Esophagus squamous epithelium (tissue), 5 donors: ENCODE data around the gene INPPL1. TPM values are rescaled to one million over a fixed set of nuclear protein-coding genes. Genes with fewer than 3 reads are reported as not detected.

ENCODE experiments used
- DNase-seq: peaks from one replicate; lab custom pipeline; 2025; lab: John Stamatoyannopoulos, UW
- H3K27ac ChIP-seq, 4 donors: fragments of 200-600 bp; sonication (generic); one replicate each; pipeline ENCODE4 v1.5.1; 2016 to 2019; ENCODE audit warnings: mild to moderate bottlenecking in 1 of 4
- H3K27me3 ChIP-seq, 4 donors: fragments of 200-600 bp; sonication (generic); 1 replicate in 3 of 4; 2 replicates in 1 of 4; pipeline versions ENCODE4 v1.5.1 to v1.6.0; 2017 to 2021; ENCODE audit warnings: antibody characterized with exemption in 1 of 4
- H3K36me3 ChIP-seq, 3 donors: fragments of 200-600 bp; sonication (generic); one replicate each; pipeline ENCODE4 v1.5.1; 2016 to 2019
- H3K4me1 ChIP-seq, 3 donors: fragments of 200-600 bp; sonication (generic); one replicate each; pipeline ENCODE4 v1.5.1; 2017 to 2019
- H3K4me3 ChIP-seq, 4 donors: fragments of 200-600 bp; sonication (generic); 1 replicate in 3 of 4; 2 replicates in 1 of 4; pipeline ENCODE4 v1.5.1; 2016 to 2019; ENCODE audit warnings: mild to moderate bottlenecking in 2 of 4, moderate library complexity in 1 of 4
- H3K9me3 ChIP-seq, 3 donors: fragments of 200-600 bp; sonication (generic); one replicate each; pipeline ENCODE4 v1.5.1; 2016 to 2019
- CTCF ChIP-seq, 6 experiments: fragments of 450-650 bp in 4 of 6; fragments of 200-600 bp in 2 of 6; sonication (generic) in 2 of 6; IDR thresholded peaks; one replicate each; pipeline ENCODE4 v1.5.1; 2016 to 2019; ENCODE audit warnings: antibody characterized with exemption in 6 of 6, mild to moderate bottlenecking in 4 of 6, moderate library complexity in 4 of 6
- POLR2A ChIP-seq, 4 donors: fragments of 450-650 bp; IDR thresholded peaks; one replicate each; pipeline ENCODE4 v1.6.1; 2017; ENCODE audit warnings: antibody characterized with exemption in 4 of 4, mild to moderate bottlenecking in 4 of 4, moderate library complexity in 3 of 4
- WGBS, 2 donors: methylation state at CpG; one replicate each; pipeline ENCODE4 v1.1.5; 2018; 5-methylcytosine and 5-hydroxymethylcytosine counted together
- intact Hi-C: fragments of 100-400 bp; cut with DNase I; formaldehyde crosslinking; loops from one replicate; pipeline ENCODE4 v1.15.0; 2022
- total RNA-seq, 4 donors: library from RNA; depleted of rRNA; stranded (reverse); fragments of >200 nt; gene quantifications; one replicate each; pipeline ENCODE4 v1.1.0, GENCODE V29; 2016
- donor health status: DM: yes; HTN: yes; CAD: no.

Gene INPPL1
- total RNA-seq, 4 donors from 2014 or later: 22.4 to 61.2 (median 26.3) TPM

DNA sequence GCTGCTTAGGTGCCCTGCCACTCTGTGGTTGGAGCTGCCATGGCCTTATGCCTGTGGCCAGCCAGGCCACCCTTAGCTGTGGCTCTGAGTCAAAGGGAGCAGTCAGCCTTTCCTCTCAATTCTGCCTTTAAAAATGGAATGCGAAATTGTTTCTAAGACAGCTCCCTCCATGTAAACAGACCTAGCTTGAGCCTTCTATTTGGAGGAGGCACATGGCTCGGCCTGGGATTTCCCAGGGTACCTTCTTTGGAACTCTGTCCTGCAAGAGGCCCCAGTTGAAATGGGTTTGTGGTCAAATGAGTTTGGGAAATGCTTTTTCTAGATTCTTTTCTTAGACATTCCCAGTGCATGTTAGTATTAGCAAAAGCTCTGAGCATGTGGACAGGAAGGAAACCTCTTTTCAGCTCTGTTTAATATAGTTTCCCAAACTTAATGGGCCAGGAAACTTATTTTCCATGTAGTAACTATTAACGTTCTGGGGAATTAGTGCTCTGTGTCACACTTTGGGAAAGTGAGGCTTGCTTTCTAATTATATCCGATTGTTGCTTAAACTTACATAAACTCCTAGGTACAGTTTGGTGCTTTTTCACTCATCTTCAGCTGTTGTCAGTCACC, 11.6 kb downstream of the INPPL1 start:
- H3K27ac ChIP-seq: peak overlapping the region in 1 of 4 donors; percentile 16
- no peaks in the 10 kb centered on the region for H3K9me3 ChIP-seq
- intact Hi-C loops: no loop called here
- peaks cover 21 to 61% (median 25%) of the 10 kb centered on the region in 3 donors for H3K4me1 ChIP-seq
- H3K36me3 ChIP-seq: peaks cover 39 to 74% (median 44%) of the 10 kb centered on the region in 3 donors
- no peak for DNase-seq
- peaks cover 0 to 18% (median 0%) of the 10 kb centered on the region in 4 donors for H3K27me3 ChIP-seq
- no peak for TF ChIP-seq POLR2A (IDR thresholded peaks at IDR 0.05)
- no peak for TF ChIP-seq CTCF (IDR thresholded peaks at IDR 0.05)
- 47 to 59% methylated on average over 4 of the region's 4 CpGs for WGBS, 2 donors
- H3K4me3 ChIP-seq: no peak overlapping the region

- H3K4me1 ChIP-seq: peaks cover 21 to 62% (median 25%) of the 10 kb centered on the region in 3 donors
- no peak for TF ChIP-seq POLR2A (IDR thresholded peaks at IDR 0.05)
- TF ChIP-seq CTCF (IDR thresholded peaks at IDR 0.05): no peak
- DNase-seq: no peak
Observed at GRCh38 chr11:72236774-72237111, 12.2 kb downstream of the INPPL1 start.

GRCh38 chr11:72237112-72237931, 12.8 kb downstream of the INPPL1 start:
- peaks cover 29 to 63% (median 32%) of the 10 kb centered on the region in 3 donors for H3K36me3 ChIP-seq
- H3K4me1 ChIP-seq: peaks cover 21 to 62% (median 25%) of the 10 kb centered on the region in 3 donors
- H3K4me3 ChIP-seq: no peak overlapping the region
- TF ChIP-seq CTCF (IDR thresholded peaks at IDR 0.05) (no peak), POLR2A (IDR thresholded peaks at IDR 0.05) (no peak)
- peaks cover 0 to 29% (median 2%) of the 10 kb centered on the region in 4 donors for H3K27me3 ChIP-seq
- no peak for DNase-seq
- intact Hi-C loops: no loop called here
- H3K9me3 ChIP-seq: no peaks in the 10 kb centered on the region
- 80 to 83% methylated on average over 3 to 4 of the region's 22 CpGs for WGBS, 2 donors
- H3K27ac ChIP-seq: peak overlapping the region in 2 of 4 donors; percentile 13 to 28

More at GRCh38 chr11:72236774-72237111, 12.2 kb downstream of the INPPL1 start:
- H3K36me3 ChIP-seq: peaks cover 34 to 69% (median 38%) of the 10 kb centered on the region in 3 donors
- H3K27ac ChIP-seq: no peak overlapping the region
- no peaks in the 10 kb centered on the region for H3K9me3 ChIP-seq
- intact Hi-C loops: no loop called here
- H3K4me3 ChIP-seq: no peak overlapping the region
- 69 to 73% methylated on average over 2 of the region's 2 CpGs for WGBS, 2 donors
- peaks cover 0 to 23% (median 0%) of the 10 kb centered on the region in 4 donors for H3K27me3 ChIP-seq

GRCh38 chr11:72238040-72238450, 13.5 kb downstream of the INPPL1 start:
- intact Hi-C loops: no loop called here
- H3K4me3 ChIP-seq: no peak overlapping the region
- H3K9me3 ChIP-seq: no peaks in the 10 kb centered on the region
- no peak for DNase-seq
- 32 to 64% methylated on average over 3 to 4 of the region's 16 CpGs for WGBS, 2 donors
- H3K27ac ChIP-seq: peak overlapping the region in 2 of 4 donors; percentile 16 to 28
- peaks cover 0 to 36% (median 6%) of the 10 kb centered on the region in 4 donors for H3K27me3 ChIP-seq
- peaks cover 21 to 62% (median 25%) of the 10 kb centered on the region in 3 donors for H3K4me1 ChIP-seq
- H3K36me3 ChIP-seq: peaks cover 22 to 56% (median 25%) of the 10 kb centered on the region in 3 donors
- TF ChIP-seq POLR2A (IDR thresholded peaks at IDR 0.05): no peak
- TF ChIP-seq CTCF (IDR thresholded peaks at IDR 0.05): peak; percentile 46 to 77 (median 54)
